ENCODE data around the gene DCAF12. TPM values are rescaled to one million over a fixed set of nuclear protein-coding genes. Genes with fewer than 3 reads are reported as not detected.

Gene DCAF12
- total RNA-seq, 2 experiments from 2014 or later = 51.1 to 56.7 TPM

DNA sequence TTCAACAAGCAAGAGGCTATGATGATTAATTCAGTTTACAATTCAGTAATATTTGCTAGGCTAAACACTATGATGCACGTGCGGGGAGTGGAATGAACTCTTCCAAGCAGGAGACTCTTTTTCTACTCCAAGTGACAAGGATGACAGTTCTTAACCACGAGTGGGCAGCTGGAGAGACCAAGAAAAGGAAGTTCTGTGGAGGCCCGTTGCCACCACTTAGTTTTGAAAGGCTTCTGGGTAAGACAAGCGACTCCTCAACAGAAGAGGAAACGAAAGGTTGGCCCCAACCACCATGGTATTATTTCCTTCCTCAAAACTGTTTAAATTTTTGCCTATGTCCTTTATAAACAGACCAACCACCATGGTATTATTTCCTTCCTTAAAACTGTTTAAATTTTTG is 2.8 kb downstream of the DCAF12 start:
- POLR2A ChIA-PET = no interaction called here
- Mint-ChIP-seq H3K27me3 (ENCODE audit: low read depth) (no peaks in the 10 kb centered on the region), H3K4me3 (peak overlapping the region; percentile 99), H3K4me1 (ENCODE audit: low read depth) (peaks cover 46% of the 10 kb centered on the region), H3K9me3 (ENCODE audit: insufficient read depth) (no peaks in the 10 kb centered on the region), H3K36me3 (ENCODE audit: low read depth) (peaks cover 52% of the 10 kb centered on the region), H3K27ac (peak overlapping the region; percentile 96)
- DNase-seq (peak; percentile 64), ATAC-seq (no peak)
- CTCF ChIA-PET = no interaction called here

DNA sequence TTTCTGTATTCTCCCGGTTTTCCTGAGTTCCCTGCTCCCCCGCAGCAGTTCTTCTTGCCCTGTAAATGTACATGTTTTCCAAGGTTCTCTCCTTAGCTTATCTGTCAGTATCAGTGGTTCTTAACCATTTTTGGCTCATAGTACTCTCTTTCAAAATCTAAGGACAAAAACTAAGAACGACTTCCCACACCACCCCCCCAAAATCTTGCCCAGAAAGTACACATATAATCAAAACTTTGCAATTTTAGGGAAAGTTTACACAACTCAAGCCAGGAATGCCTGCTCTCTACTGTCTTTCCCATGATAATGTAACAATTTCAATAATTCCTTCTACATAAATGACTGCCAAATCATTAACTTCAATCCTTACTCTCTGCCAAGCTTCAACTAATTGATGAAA is 4.5 kb downstream of the DCAF12 start:
- peaks cover 40% of the 10 kb centered on the region for H3K4me1 Mint-ChIP-seq (ENCODE audit: low read depth)
- no peaks in the 10 kb centered on the region for H3K9me3 Mint-ChIP-seq (ENCODE audit: insufficient read depth)
- H3K4me3 Mint-ChIP-seq = no peak overlapping the region
- ChIA-PET POLR2A (interaction anchor here (0.6 kb wide), 1 partner anchor 854 kb away, joined by 4 read pairs; no protein-coding TSS in a partner anchor), CTCF (interaction anchor here (2.0 kb wide), 1 partner anchor 131 kb away, joined by 5 read pairs; no protein-coding TSS in a partner anchor)
- no peak for DNase-seq
- peaks cover 61% of the 10 kb centered on the region for H3K36me3 Mint-ChIP-seq (ENCODE audit: low read depth)
- no peak for ATAC-seq
- no peak overlapping the region for H3K27ac Mint-ChIP-seq
- no peaks in the 10 kb centered on the region for H3K27me3 Mint-ChIP-seq (ENCODE audit: low read depth)

DNA sequence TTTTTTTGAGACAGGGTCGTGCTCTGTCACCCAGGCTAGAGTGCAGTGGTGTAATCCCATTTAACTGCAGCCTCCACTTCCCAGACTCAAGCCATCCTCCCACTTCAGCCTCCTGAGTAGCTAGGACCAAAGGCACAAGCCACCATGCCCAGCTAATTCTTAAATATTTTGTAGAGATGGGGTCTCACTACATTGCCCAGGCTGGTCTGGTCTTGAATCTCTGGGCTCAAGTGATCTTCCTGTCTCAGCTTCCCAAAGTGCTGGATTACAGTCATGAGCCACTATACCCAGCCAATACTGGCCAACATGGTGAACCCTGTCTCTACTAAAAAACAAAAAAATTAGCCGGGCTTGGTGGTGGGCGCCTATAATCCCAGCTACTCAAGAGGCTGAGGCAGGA is 6.8 kb downstream of the DCAF12 start:
- H3K36me3 Mint-ChIP-seq (ENCODE audit: low read depth) = peaks cover 57% of the 10 kb centered on the region
- H3K27ac Mint-ChIP-seq = no peak overlapping the region
- DNase-seq = no peak
- no peaks in the 10 kb centered on the region for H3K27me3 Mint-ChIP-seq (ENCODE audit: low read depth)
- ATAC-seq = no peak
- no peak overlapping the region for H3K4me3 Mint-ChIP-seq
- POLR2A ChIA-PET = no interaction called here
- H3K4me1 Mint-ChIP-seq (ENCODE audit: low read depth) = peaks cover 34% of the 10 kb centered on the region
- CTCF ChIA-PET = interaction anchor here (0.6 to 1.3 kb wide), 3 partner anchors 10 to 259 kb away, joined by 3 read pairs; no protein-coding TSS in a partner anchor
- no peaks in the 10 kb centered on the region for H3K9me3 Mint-ChIP-seq (ENCODE audit: insufficient read depth)

DNA sequence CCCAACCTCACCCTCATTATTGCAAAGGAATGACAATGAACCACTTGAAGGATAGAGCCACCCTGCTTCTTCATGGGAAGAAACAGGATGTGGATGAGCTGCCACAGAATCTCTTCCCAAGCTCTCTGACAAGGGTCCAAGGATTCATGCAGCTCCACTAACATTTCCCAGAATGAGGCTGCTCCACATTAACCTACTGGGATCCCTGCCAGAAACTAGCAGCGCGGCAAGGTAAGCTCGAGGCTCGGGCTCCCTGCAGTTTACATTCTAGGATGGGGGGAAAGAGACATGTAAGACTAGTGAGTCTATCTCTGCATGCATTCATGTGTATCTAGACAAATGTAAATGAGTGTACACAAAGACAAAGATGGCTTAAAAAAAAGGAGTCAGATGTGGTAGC is 12.1 kb downstream of the DCAF12 start:
- no peak for DNase-seq
- Mint-ChIP-seq H3K27ac (no peak overlapping the region), H3K36me3 (ENCODE audit: low read depth) (peaks cover 51% of the 10 kb centered on the region), H3K27me3 (ENCODE audit: low read depth) (no peaks in the 10 kb centered on the region), H3K4me1 (ENCODE audit: low read depth) (no peaks in the 10 kb centered on the region), H3K9me3 (ENCODE audit: insufficient read depth) (no peaks in the 10 kb centered on the region), H3K4me3 (no peak overlapping the region)
- CTCF ChIA-PET = no interaction called here
- no peak for ATAC-seq
- POLR2A ChIA-PET = no interaction called here

DNA sequence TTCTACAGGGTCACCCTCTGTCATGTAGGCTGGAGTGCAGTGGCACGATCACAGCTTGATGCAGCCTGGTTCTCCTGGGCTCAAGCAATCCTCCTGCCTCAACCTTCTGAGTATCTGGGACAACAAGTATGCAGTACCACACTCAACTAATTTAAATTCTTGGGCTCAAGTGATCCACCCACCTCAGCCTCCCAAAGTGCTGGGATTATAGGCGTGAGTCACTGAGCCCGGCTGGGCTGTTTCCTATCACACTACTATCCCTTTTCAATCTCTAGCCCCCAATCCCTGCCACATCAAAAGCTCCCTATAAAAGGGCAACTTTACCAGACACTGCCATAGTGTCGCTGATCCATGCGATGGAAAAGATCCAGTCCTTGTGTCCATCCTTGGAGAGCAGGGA is 20.4 kb downstream of the DCAF12 start:
- Mint-ChIP-seq H3K4me1 (ENCODE audit: low read depth) (peaks cover 6% of the 10 kb centered on the region), H3K27ac (no peak overlapping the region), H3K36me3 (ENCODE audit: low read depth) (peaks cover 41% of the 10 kb centered on the region), H3K4me3 (no peak overlapping the region), H3K27me3 (ENCODE audit: low read depth) (no peaks in the 10 kb centered on the region), H3K9me3 (ENCODE audit: insufficient read depth) (no peaks in the 10 kb centered on the region)
- ChIA-PET CTCF (interaction anchor here (1.2 kb wide), 1 partner anchor 148 kb away, joined by 3 read pairs; no protein-coding TSS in a partner anchor), POLR2A (no interaction called here)
- ATAC-seq (no peak), DNase-seq (no peak)

DNA sequence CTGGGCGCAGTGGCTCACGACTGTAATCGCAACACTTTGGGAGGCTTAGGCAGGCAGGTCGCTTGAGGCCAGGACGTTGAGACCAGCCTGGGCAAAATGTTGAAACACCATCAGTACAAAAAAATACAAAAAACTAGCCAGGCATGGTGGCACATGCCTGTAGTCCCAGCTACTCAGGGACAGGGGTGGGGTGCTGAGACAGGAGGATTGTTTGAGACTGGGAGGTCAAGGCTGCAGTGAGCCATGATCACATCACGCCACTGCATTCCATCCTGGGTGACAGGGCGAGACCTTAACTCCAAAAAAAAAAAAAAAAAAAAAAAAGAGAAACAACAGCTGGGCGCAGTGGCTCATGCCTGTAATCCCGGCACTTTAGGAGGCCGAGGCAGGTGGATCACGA is 23.7 kb downstream of the DCAF12 start:
- Mint-ChIP-seq H3K36me3 (ENCODE audit: low read depth) (peaks cover 41% of the 10 kb centered on the region), H3K9me3 (ENCODE audit: insufficient read depth) (no peaks in the 10 kb centered on the region), H3K27me3 (ENCODE audit: low read depth) (no peaks in the 10 kb centered on the region), H3K27ac (no peak overlapping the region), H3K4me1 (ENCODE audit: low read depth) (peaks cover 6% of the 10 kb centered on the region), H3K4me3 (no peak overlapping the region)
- ChIA-PET POLR2A (no interaction called here), CTCF (no interaction called here)
- DNase-seq (no peak), ATAC-seq (no peak)

DNA sequence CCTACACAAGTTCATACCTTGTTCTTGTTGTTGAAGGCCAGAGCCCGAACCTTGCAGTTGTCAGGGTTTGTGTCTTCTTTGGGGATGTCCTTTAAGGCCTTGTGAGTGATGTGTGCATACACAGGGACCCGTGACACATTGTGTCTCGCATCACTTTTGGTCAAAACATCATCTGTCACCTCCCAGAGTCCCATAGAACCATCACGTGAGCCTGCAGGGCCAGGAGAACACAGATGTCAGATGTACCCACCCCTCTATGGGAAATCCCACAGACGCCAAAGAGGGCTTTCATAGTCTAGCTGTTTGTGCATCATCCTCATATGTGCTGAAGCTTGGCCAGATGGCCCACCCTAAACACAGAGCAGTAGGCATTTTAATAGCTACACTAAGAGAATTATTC is 28.2 kb downstream of the DCAF12 start:
- Mint-ChIP-seq H3K27ac (no peak overlapping the region), H3K4me3 (no peak overlapping the region), H3K9me3 (ENCODE audit: insufficient read depth) (no peaks in the 10 kb centered on the region), H3K4me1 (ENCODE audit: low read depth) (no peaks in the 10 kb centered on the region), H3K36me3 (ENCODE audit: low read depth) (peaks cover 37% of the 10 kb centered on the region), H3K27me3 (ENCODE audit: low read depth) (no peaks in the 10 kb centered on the region)
- DNase-seq (no peak), ATAC-seq (no peak)
- ChIA-PET CTCF (interaction anchor here (0.6 to 1.0 kb wide), 2 partner anchors 155 to 1713 kb away, joined by 3 to 4 read pairs; no protein-coding TSS in a partner anchor), POLR2A (no interaction called here)

DNA sequence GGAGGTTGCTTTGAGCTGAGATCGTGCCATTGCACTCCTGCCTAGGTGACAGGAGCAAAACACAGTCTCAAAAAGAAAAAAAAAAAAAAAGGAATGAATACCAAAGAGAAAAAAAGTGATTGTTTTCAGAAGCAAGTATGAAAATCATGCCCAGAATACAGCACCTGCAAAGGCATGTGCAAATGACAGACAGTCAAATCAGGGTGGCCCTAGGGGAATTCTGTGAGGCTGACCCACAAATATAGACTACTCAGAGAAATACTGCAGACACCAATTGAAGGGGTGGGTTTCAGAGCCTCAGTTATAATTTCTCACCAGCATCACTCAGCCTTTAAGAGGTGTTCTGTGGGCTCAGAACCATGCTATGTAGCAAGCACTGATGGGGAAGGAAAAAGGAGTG is 28.6 kb downstream of the DCAF12 start:
- Mint-ChIP-seq H3K36me3 (ENCODE audit: low read depth) (peaks cover 40% of the 10 kb centered on the region), H3K27ac (no peak overlapping the region), H3K4me3 (no peak overlapping the region), H3K27me3 (ENCODE audit: low read depth) (no peaks in the 10 kb centered on the region), H3K9me3 (ENCODE audit: insufficient read depth) (no peaks in the 10 kb centered on the region), H3K4me1 (ENCODE audit: low read depth) (peaks cover 3% of the 10 kb centered on the region)
- no peak for DNase-seq
- ChIA-PET POLR2A (no interaction called here), CTCF (no interaction called here)
- ATAC-seq = no peak

DNA sequence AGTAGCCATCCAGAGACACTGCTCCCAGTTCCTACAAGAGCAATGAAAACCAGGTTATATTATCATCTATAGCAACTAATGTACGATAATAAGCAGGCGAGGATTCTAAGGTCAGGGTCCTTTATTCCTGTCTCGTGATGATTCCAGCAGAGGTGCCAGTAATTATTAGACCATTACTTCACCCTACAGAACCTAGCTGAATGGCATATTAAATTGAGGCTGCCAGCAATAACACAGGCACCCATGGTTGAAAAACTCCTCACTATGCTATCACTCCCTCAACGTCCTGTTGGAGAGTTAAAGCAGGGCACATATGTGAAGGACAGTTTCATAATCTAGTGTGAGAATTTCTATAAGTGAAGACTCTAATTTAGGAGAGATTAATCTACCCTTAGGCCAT is 29.7 kb downstream of the DCAF12 start:
- H3K36me3 Mint-ChIP-seq (ENCODE audit: low read depth) = peaks cover 39% of the 10 kb centered on the region
- CTCF ChIA-PET = no interaction called here
- no peaks in the 10 kb centered on the region for H3K9me3 Mint-ChIP-seq (ENCODE audit: insufficient read depth)
- no peak overlapping the region for H3K27ac Mint-ChIP-seq
- H3K4me3 Mint-ChIP-seq = no peak overlapping the region
- H3K4me1 Mint-ChIP-seq (ENCODE audit: low read depth) = peaks cover 13% of the 10 kb centered on the region
- POLR2A ChIA-PET = no interaction called here
- no peaks in the 10 kb centered on the region for H3K27me3 Mint-ChIP-seq (ENCODE audit: low read depth)
- no peak for DNase-seq
- no peak for ATAC-seq

DNA sequence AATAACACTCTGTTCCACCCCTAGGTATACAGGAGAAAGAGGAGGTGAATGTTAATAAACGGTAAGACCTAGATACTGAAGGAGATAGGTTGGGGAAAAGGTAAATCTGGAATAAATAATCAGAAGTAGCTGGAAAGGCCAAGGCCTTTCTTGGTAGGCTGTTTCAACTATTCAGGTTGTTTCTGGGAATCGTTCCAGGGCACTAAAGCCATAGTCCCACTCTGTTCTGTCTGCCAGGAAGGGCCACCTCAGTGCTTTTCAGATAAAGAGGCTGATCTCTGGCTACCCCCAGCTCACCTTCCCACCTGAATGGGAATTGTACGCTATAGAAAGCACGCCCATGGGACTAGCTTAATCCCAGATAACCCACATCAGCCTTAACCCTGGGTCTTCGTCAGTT is 32.9 kb downstream of the DCAF12 start:
- no peak overlapping the region for H3K27ac Mint-ChIP-seq
- H3K36me3 Mint-ChIP-seq (ENCODE audit: low read depth) = peaks cover 62% of the 10 kb centered on the region
- H3K27me3 Mint-ChIP-seq (ENCODE audit: low read depth) = no peaks in the 10 kb centered on the region
- peaks cover 15% of the 10 kb centered on the region for H3K4me1 Mint-ChIP-seq (ENCODE audit: low read depth)
- H3K9me3 Mint-ChIP-seq (ENCODE audit: insufficient read depth) = no peaks in the 10 kb centered on the region
- ChIA-PET CTCF (interaction anchor here (1.0 kb wide), 1 partner anchor 160 kb away, joined by 3 read pairs; no protein-coding TSS in a partner anchor), POLR2A (interaction anchor here (0.6 kb wide), 1 partner anchor 620 kb away, joined by 3 read pairs; the partner anchor contains the start of gene NOL6)
- no peak for DNase-seq
- ATAC-seq = no peak
- no peak overlapping the region for H3K4me3 Mint-ChIP-seq

DNA sequence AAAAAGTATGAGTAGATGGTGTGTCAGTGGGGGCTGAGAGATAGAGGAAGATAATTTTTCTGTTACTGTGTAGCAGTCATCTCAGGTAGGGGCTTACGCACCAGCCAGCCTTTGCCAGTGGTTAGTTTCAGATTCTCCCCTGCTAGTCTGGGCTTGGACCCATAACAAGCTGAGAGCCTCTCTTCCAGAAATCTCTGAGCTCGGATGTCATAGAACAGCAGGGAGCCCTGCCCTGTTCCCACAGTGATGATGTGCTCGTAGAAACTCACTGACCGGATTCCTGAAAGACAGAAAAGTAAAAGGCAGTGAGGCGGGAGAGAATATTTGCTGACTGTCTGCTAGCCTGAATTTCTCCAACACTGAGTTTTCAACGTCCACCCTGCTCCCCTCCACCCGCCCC is 37.2 kb downstream of the DCAF12 start:
- Mint-ChIP-seq H3K9me3 (ENCODE audit: insufficient read depth) (no peaks in the 10 kb centered on the region), H3K4me1 (ENCODE audit: low read depth) (peaks cover 15% of the 10 kb centered on the region), H3K27ac (no peak overlapping the region), H3K27me3 (ENCODE audit: low read depth) (no peaks in the 10 kb centered on the region), H3K36me3 (ENCODE audit: low read depth) (peaks cover 55% of the 10 kb centered on the region), H3K4me3 (no peak overlapping the region)
- DNase-seq (no peak), ATAC-seq (no peak)
- ChIA-PET CTCF (no interaction called here), POLR2A (interaction anchor here (1.0 kb wide), 1 partner anchor 22 kb away, joined by 3 read pairs; no protein-coding TSS in a partner anchor)

DNA sequence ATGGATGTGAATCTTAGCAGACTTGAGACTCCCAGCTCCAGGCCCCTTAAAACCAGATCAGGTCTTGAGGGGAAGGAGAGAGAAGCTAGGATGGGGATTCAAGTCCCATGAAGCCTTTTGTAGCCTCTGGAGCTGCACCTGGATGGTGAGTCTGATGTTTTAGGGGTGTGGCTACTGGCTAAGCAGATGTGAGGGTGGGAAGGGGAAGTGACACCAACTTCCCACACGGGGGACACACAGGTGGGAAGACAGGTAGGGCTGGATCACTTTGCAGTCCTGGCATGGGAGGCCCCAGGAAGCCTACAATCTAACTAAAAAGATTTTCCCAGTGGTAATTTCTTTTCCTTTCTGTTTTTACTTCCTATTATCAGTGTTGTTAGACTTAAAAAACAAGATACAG is 39.1 kb downstream of the DCAF12 start:
- H3K9me3 Mint-ChIP-seq (ENCODE audit: insufficient read depth) = no peaks in the 10 kb centered on the region
- ATAC-seq (no peak), DNase-seq (no peak)
- peaks cover 50% of the 10 kb centered on the region for H3K36me3 Mint-ChIP-seq (ENCODE audit: low read depth)
- POLR2A ChIA-PET = no interaction called here
- no peaks in the 10 kb centered on the region for H3K27me3 Mint-ChIP-seq (ENCODE audit: low read depth)
- CTCF ChIA-PET = no interaction called here
- H3K27ac Mint-ChIP-seq = no peak overlapping the region
- H3K4me3 Mint-ChIP-seq = no peak overlapping the region
- peaks cover 9% of the 10 kb centered on the region for H3K4me1 Mint-ChIP-seq (ENCODE audit: low read depth)

DNA sequence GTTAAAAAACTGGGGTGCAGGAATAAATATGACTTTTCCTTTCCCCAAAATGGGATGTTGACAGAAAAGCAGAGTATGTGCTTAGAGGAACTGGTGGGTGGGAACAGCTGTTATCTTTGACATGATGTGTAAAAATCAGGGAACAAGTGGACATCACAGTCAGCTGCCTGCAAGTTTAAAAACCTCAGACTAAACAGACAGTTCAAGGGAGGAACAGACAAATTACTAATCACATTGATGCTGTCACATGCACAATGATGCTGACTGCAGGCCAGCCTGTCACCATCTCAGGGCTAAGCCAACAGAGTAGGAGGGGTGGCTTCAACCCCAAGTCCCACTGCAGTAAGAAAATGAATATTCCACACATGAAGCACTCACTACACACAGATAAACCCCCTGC is 39.6 kb downstream of the DCAF12 start:
- no peaks in the 10 kb centered on the region for H3K9me3 Mint-ChIP-seq (ENCODE audit: insufficient read depth)
- peaks cover 4% of the 10 kb centered on the region for H3K4me1 Mint-ChIP-seq (ENCODE audit: low read depth)
- POLR2A ChIA-PET = no interaction called here
- no peak overlapping the region for H3K4me3 Mint-ChIP-seq
- no peak overlapping the region for H3K27ac Mint-ChIP-seq
- no peaks in the 10 kb centered on the region for H3K27me3 Mint-ChIP-seq (ENCODE audit: low read depth)
- CTCF ChIA-PET = no interaction called here
- ATAC-seq = no peak
- no peak for DNase-seq
- peaks cover 46% of the 10 kb centered on the region for H3K36me3 Mint-ChIP-seq (ENCODE audit: low read depth)
